B cell (primary cell): ENCODE data around the gene PRRG4. TPM values are rescaled to one million over a fixed set of nuclear protein-coding genes. Genes with fewer than 3 reads are reported as not detected.

Experiments used
- ATAC-seq: fragments of 200-7000 bp; cut with Tn5 transposase; one replicate; pipeline ENCODE4 v1.10.0; 2021; ENCODE audit warnings: low read depth, mild to moderate bottlenecking, moderate number of reproducible peaks, moderate library complexity
- CTCF ChIA-PET: fragments of 350-600 bp; sonication (Branson Sonifier 250); formaldehyde crosslinking; loops from one replicate; lab custom pipeline; 2021; ENCODE audit warnings: antibody characterized with exemption, inconsistent platforms; lab: Charles Lee
- POLR2A ChIA-PET: fragments of 350-600 bp; sonication (Branson Sonifier 250); formaldehyde crosslinking; loops from one replicate; lab custom pipeline; 2021; ENCODE audit warnings: antibody characterized with exemption; lab: Charles Lee
- DNase-seq: peaks from one replicate; pipeline ENCODE4 v3.0.0; 2013
- H2AFZ ChIP-seq: 2 replicates; pipeline ENCODE4 v1.6.1; 2012; ENCODE audit warnings: mild to moderate bottlenecking, low read depth, low read length; ENCODE audit not compliant: insufficient read depth, poor library complexity, severe bottlenecking
- H3K27ac ChIP-seq, 2 donors: 1 replicate in 1 of 2; 2 replicates in 1 of 2; pipeline ENCODE4 v1.5.1; 2012 to 2013; ENCODE audit warnings: low read length in 2 of 2, mild to moderate bottlenecking in 2 of 2, moderate library complexity in 1 of 2
- H3K27me3 ChIP-seq, 4 experiments: fragments of 200-600 bp in 1 of 4; sonication (generic) in 1 of 4; replicated peaks in 1 of 4; 1 replicate in 2 of 4; 2 replicates in 2 of 4; pipeline versions ENCODE4 v1.6.1 to v1.7.0; 2013 to 2016; ENCODE audit warnings: low read length in 3 of 4, mild to moderate bottlenecking in 2 of 4, mixed read lengths in 1 of 4, moderate library complexity in 1 of 4; ENCODE audit not compliant: insufficient read depth in 4 of 4, control insufficient read depth in 3 of 4; ENCODE audit errors: control extremely low read depth in 1 of 4
- H3K36me3 ChIP-seq, 2 experiments: replicated peaks in 1 of 2; 1 replicate in 1 of 2; 2 replicates in 1 of 2; pipeline versions ENCODE4 v1.6.1 to v1.7.1; 2013; ENCODE audit warnings: low read length in 1 of 2; ENCODE audit not compliant: insufficient read depth in 2 of 2, control insufficient read depth in 1 of 2; ENCODE audit errors: control extremely low read depth in 1 of 2, extremely low read depth in 1 of 2
- H3K4me1 ChIP-seq, 2 donors: fragments of 200-600 bp in 1 of 2; sonication (generic) in 1 of 2; 1 replicate in 1 of 2; 2 replicates in 1 of 2; pipeline versions ENCODE4 v1.5.1 to v1.6.1; 2013 to 2017; ENCODE audit warnings: low read length in 2 of 2; ENCODE audit not compliant: control insufficient read depth in 2 of 2, insufficient read depth in 2 of 2
- H3K4me2 ChIP-seq: replicated peaks from 2 replicates; pipeline ENCODE3; 2012; ENCODE audit warnings: mild to moderate bottlenecking, low read depth, low read length; ENCODE audit not compliant: poor library complexity, severe bottlenecking
- H3K4me3 ChIP-seq, 5 experiments: fragments of 200-600 bp in 1 of 5; sonication (generic) in 1 of 5; 1 replicate in 3 of 5; 2 replicates in 2 of 5; pipeline versions ENCODE4 v1.5.1 to v1.7.0; 2011 to 2016; ENCODE audit warnings: low read length in 4 of 5, mild to moderate bottlenecking in 4 of 5, low read depth in 2 of 5, control low read depth in 1 of 5, moderate library complexity in 1 of 5; ENCODE audit not compliant: insufficient read depth in 1 of 5; ENCODE audit errors: control extremely low read depth in 1 of 5, extremely low read depth in 1 of 5
- H3K79me2 ChIP-seq: fragments of 200-600 bp; sonication (generic); one replicate; pipeline ENCODE4 v1.6.0; 2016; ENCODE audit warnings: low read length; ENCODE audit not compliant: control insufficient read depth, insufficient read depth
- H3K9ac ChIP-seq: fragments of 200-600 bp; sonication (generic); 2 replicates; pipeline ENCODE4 v1.6.1; 2017; ENCODE audit warnings: mild to moderate bottlenecking, low read length, moderate library complexity
- H3K9me3 ChIP-seq, 3 donors: one replicate each; pipeline versions ENCODE4 v1.6.1 to v1.7.1; 2013; ENCODE audit warnings: low read length in 2 of 3; ENCODE audit not compliant: control insufficient read depth in 2 of 3, insufficient read depth in 1 of 3; ENCODE audit errors: control extremely low read depth in 1 of 3
- H4K20me1 ChIP-seq: 2 replicates; pipeline ENCODE4 v1.6.0; 2012; ENCODE audit warnings: mild to moderate bottlenecking, low read length; ENCODE audit not compliant: insufficient read depth, control insufficient read depth, poor library complexity, severe bottlenecking
- H3K27ac Mint-ChIP-seq: one replicate; pipeline ENCODE4 v1.8.0; 2021; ENCODE audit warnings: mixed read lengths
- H3K27me3 Mint-ChIP-seq: one replicate; pipeline ENCODE4 v1.8.0; 2021; ENCODE audit warnings: mixed read lengths
- H3K4me1 Mint-ChIP-seq: one replicate; pipeline ENCODE4 v1.8.0; 2021; ENCODE audit warnings: mixed read lengths
- H3K4me3 Mint-ChIP-seq: one replicate; pipeline ENCODE4 v1.8.0; 2021; ENCODE audit warnings: mixed read lengths
- H3K9me3 Mint-ChIP-seq: one replicate; pipeline ENCODE4 v1.8.0; 2022; ENCODE audit warnings: mixed read lengths; ENCODE audit not compliant: insufficient read depth
- CTCF ChIP-seq: fragments of 200-600 bp; IDR thresholded peaks from one replicate; pipeline ENCODE4 v1.8.0; 2022; ENCODE audit warnings: antibody characterized with exemption, mild to moderate bottlenecking
- EZH2 ChIP-seq: IDR thresholded peaks from 2 replicates; pipeline ENCODE4 v1.6.1; 2012; ENCODE audit warnings: borderline replicate concordance, low read depth, mild to moderate bottlenecking, moderate library complexity, low read length; ENCODE audit not compliant: insufficient read depth, poor library complexity, severe bottlenecking
- WGBS: methylation state at CpG from one replicate; pipeline ENCODE4 v1.1.5; 2013; ENCODE audit warnings: missing lambda C conversion rate; ENCODE audit not compliant: insufficient coverage; 5-methylcytosine and 5-hydroxymethylcytosine counted together
- intact Hi-C: fragments of 100-400 bp; cut with micrococcal nuclease; formaldehyde crosslinking; loops from one replicate; pipeline ENCODE4 v1.10.0; 2022
- polyA plus RNA-seq: library from polyadenylated mRNA; depleted of rRNA; stranded (reverse); fragments of >200 nt; gene quantifications from 2 replicates; pipeline ENCODE4 v1.2.3, GENCODE V29; 2012
- total RNA-seq, 2 donors: library from RNA; stranded (reverse); fragments of 120-200 nt in 1 of 2; gene quantifications; 1 replicate in 1 of 2; 2 replicates in 1 of 2; pipeline versions ENCODE4 v1.2.3 to v1.2.4, GENCODE V29; 2013 to 2022

PRRG4 gene
- total and polyA plus RNA-seq, 2 donors (not counting 1 experiment from before 2014, with no cell fraction given), result 0.07 TPM; not detected in 1

- Histone ChIP-seq H4K20me1 (no peaks in the 10 kb centered on the region), H3K4me2 (peak overlapping the region; percentile 53), H3K27ac (no peak overlapping the region), H3K4me1 (peaks cover 0 to 6% of the 10 kb centered on the region in 2 donors), H3K4me3 (no peak overlapping the region), H2AFZ (peak overlapping the region; percentile 73), H3K36me3 (no peaks in the 10 kb centered on the region), H3K79me2 (no peaks in the 10 kb centered on the region), H3K9ac (peak overlapping the region; percentile 32), H3K9me3 (no peaks in the 10 kb centered on the region), H3K27me3 (peaks cover 0 to 3% (median 0%) of the 10 kb centered on the region in 4 experiments)
- peaks cover 4% of the 10 kb centered on the region for H3K27me3 Mint-ChIP-seq
- WGBS, result 10% methylated on average over 9 of the region's 13 CpGs
- ChIA-PET CTCF (interaction anchor here (1.0 to 3.3 kb wide), 11 partner anchors 9 to 470 kb away, joined by 3 to 29 read pairs (median 5); no protein-coding TSS in a partner anchor), POLR2A (no interaction called here)
- H3K27ac Mint-ChIP-seq, result no peak overlapping the region
- peaks cover 7% of the 10 kb centered on the region for H3K4me1 Mint-ChIP-seq
- intact Hi-C loops, result loop anchor here (1.0 to 5.0 kb wide), 2 partner anchors 44 to 81 kb away; no protein-coding TSS in a partner anchor
- ATAC-seq, result peak; percentile 74
- H3K9me3 Mint-ChIP-seq, result no peaks in the 10 kb centered on the region
- peak; percentile 72 for DNase-seq
- TF ChIP-seq CTCF, result peak; percentile 86
- no peak for TF ChIP-seq EZH2
- H3K4me3 Mint-ChIP-seq, result peak overlapping the region; percentile 67
Measured at GRCh38 chr11:32792948-32793475, 36.7 kb upstream of the PRRG4 start.

GRCh38 chr11:32794439-32794838, 35.3 kb upstream of the PRRG4 start, which contains the start of gene CCDC73:
Gene CCDC73 (minus strand): TSS chr11:32794662. CDS start chr11:32760243, 34,419 bp downstream.
- Mint-ChIP-seq H3K9me3 (no peaks in the 10 kb centered on the region), H3K4me3 (no peak within 1 kb of the TSS), H3K4me1 (peaks cover 7% of the 10 kb centered on the region), H3K27ac (no peak within 1 kb of the TSS), H3K27me3 (peaks cover 4% of the 10 kb centered on the region)
- TF ChIP-seq EZH2 (no peak), CTCF (no peak)
- Histone ChIP-seq H3K27me3 (peaks cover 0 to 3% (median 0%) of the 10 kb centered on the region in 4 experiments), H3K9me3 (no peaks in the 10 kb centered on the region), H2AFZ (no peak within 1 kb of the TSS), H3K9ac (no peak within 1 kb of the TSS), H3K4me2 (no peak within 1 kb of the TSS), H3K4me1 (peaks cover 0 to 6% of the 10 kb centered on the region in 2 donors), H4K20me1 (no peaks in the 10 kb centered on the region), H3K79me2 (no peaks in the 10 kb centered on the region), H3K4me3 (no peak within 1 kb of the TSS), H3K27ac (no peak within 1 kb of the TSS), H3K36me3 (no peaks in the 10 kb centered on the region)
- 96% methylated on average over 6 of the region's 12 CpGs for WGBS
- ChIA-PET CTCF (interaction anchor here (0.5 to 0.8 kb wide), 2 partner anchors 13 to 46 kb away, joined by 3 read pairs; no protein-coding TSS in a partner anchor), POLR2A (no interaction called here)
- ATAC-seq (no peak), DNase-seq (no peak)
- intact Hi-C loops, result loop anchor here (5.0 kb wide), 1 partner anchor 82 kb away; no protein-coding TSS in a partner anchor
